ENCODE results near the gene EMP1.

DNA sequence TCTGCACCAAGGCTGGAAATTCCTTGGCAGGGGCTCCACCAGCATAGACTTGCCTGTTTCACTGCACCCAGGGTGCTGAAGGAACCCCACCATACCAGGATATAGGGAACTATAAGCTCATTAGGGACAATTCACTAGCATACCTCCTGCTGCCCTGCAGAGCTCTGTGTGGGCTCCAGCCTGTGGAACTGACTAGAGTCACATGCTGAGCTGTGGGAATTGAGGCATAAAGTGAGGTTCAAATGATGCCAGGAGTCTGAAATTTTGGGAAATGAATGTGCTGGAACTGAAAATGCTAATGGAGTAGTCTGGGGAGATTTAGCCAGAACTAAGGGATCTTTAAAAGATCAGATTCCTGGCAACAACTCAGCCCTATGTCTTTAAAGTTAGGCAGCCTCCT is 7.3 kb upstream of the EMP1 start:
- TF ChIP-seq, protein P1, sequence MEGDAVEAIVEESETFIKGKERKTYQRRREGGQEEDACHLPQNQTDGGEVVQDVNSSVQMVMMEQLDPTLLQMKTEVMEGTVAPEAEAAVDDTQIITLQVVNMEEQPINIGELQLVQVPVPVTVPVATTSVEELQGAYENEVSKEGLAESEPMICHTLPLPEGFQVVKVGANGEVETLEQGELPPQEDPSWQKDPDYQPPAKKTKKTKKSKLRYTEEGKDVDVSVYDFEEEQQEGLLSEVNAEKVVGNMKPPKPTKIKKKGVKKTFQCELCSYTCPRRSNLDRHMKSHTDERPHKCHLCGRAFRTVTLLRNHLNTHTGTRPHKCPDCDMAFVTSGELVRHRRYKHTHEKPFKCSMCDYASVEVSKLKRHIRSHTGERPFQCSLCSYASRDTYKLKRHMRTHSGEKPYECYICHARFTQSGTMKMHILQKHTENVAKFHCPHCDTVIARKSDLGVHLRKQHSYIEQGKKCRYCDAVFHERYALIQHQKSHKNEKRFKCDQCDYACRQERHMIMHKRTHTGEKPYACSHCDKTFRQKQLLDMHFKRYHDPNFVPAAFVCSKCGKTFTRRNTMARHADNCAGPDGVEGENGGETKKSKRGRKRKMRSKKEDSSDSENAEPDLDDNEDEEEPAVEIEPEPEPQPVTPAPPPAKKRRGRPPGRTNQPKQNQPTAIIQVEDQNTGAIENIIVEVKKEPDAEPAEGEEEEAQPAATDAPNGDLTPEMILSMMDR (IDR thresholded peaks at IDR 0.05): no peak
- no peak for TF ChIP-seq POLR2A (IDR thresholded peaks at IDR 0.05)

Data from lower leg skin (tissue), 3 donors.